ENCODE data around the gene SUGCT.

SUGCT gene

GRCh38 chr7:40346554-40346953, 211.7 kb downstream of the SUGCT start:
- no peak overlapping the region for H3K4me3 ChIP-seq (replicated peaks; ENCODE audit: insufficient read depth, low read length)
- DNase-seq (ENCODE audit: low read depth in 1 of 2, low spot score in 1 of 2): no peak
- H3K27me3 ChIP-seq (ENCODE audit: insufficient read depth, poor library complexity, severe bottlenecking): no peaks in the 10 kb centered on the region
- TF ChIP-seq, protein P1, sequence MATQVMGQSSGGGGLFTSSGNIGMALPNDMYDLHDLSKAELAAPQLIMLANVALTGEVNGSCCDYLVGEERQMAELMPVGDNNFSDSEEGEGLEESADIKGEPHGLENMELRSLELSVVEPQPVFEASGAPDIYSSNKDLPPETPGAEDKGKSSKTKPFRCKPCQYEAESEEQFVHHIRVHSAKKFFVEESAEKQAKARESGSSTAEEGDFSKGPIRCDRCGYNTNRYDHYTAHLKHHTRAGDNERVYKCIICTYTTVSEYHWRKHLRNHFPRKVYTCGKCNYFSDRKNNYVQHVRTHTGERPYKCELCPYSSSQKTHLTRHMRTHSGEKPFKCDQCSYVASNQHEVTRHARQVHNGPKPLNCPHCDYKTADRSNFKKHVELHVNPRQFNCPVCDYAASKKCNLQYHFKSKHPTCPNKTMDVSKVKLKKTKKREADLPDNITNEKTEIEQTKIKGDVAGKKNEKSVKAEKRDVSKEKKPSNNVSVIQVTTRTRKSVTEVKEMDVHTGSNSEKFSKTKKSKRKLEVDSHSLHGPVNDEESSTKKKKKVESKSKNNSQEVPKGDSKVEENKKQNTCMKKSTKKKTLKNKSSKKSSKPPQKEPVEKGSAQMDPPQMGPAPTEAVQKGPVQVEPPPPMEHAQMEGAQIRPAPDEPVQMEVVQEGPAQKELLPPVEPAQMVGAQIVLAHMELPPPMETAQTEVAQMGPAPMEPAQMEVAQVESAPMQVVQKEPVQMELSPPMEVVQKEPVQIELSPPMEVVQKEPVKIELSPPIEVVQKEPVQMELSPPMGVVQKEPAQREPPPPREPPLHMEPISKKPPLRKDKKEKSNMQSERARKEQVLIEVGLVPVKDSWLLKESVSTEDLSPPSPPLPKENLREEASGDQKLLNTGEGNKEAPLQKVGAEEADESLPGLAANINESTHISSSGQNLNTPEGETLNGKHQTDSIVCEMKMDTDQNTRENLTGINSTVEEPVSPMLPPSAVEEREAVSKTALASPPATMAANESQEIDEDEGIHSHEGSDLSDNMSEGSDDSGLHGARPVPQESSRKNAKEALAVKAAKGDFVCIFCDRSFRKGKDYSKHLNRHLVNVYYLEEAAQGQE (IDR thresholded peaks at IDR 0.05; ENCODE audit: insufficient replicate concordance, low read depth): no peak
- TF ChIP-seq SPI1 (IDR thresholded peaks at IDR 0.05; ENCODE audit: borderline replicate concordance, low read depth) (no peak), GABPA (IDR thresholded peaks at IDR 0.05; ENCODE audit: low read depth) (no peak), POLR2AphosphoS5 (IDR thresholded peaks at IDR 0.05; ENCODE audit: low read depth) (no peak)
- TF ChIP-seq, protein P2, sequence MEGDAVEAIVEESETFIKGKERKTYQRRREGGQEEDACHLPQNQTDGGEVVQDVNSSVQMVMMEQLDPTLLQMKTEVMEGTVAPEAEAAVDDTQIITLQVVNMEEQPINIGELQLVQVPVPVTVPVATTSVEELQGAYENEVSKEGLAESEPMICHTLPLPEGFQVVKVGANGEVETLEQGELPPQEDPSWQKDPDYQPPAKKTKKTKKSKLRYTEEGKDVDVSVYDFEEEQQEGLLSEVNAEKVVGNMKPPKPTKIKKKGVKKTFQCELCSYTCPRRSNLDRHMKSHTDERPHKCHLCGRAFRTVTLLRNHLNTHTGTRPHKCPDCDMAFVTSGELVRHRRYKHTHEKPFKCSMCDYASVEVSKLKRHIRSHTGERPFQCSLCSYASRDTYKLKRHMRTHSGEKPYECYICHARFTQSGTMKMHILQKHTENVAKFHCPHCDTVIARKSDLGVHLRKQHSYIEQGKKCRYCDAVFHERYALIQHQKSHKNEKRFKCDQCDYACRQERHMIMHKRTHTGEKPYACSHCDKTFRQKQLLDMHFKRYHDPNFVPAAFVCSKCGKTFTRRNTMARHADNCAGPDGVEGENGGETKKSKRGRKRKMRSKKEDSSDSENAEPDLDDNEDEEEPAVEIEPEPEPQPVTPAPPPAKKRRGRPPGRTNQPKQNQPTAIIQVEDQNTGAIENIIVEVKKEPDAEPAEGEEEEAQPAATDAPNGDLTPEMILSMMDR (IDR thresholded peaks at IDR 0.05; ENCODE audit: insufficient read depth, low read length): no peak
- no peak overlapping the region for H3K27ac ChIP-seq (replicated peaks)

- no peak for DNase-seq (ENCODE audit: low read depth in 1 of 2, low spot score in 1 of 2)
- Histone ChIP-seq H3K27me3 (ENCODE audit: insufficient read depth, poor library complexity, severe bottlenecking) (no peaks in the 10 kb centered on the region), H3K27ac (replicated peaks) (no peak overlapping the region), H3K4me3 (replicated peaks; ENCODE audit: insufficient read depth, low read length) (no peak overlapping the region)
- no peak for TF ChIP-seq SPI1 (IDR thresholded peaks at IDR 0.05; ENCODE audit: borderline replicate concordance, low read depth)
- TF ChIP-seq GABPA (IDR thresholded peaks at IDR 0.05; ENCODE audit: low read depth): no peak
- TF ChIP-seq, protein P1 (IDR thresholded peaks at IDR 0.05; ENCODE audit: insufficient replicate concordance, low read depth): no peak
- no peak for TF ChIP-seq POLR2AphosphoS5 (IDR thresholded peaks at IDR 0.05; ENCODE audit: low read depth)
- TF ChIP-seq, protein P2 (IDR thresholded peaks at IDR 0.05; ENCODE audit: insufficient read depth, low read length): no peak
Measured at GRCh38 chr7:40348126-40348728, 213.4 kb downstream of the SUGCT start.

DNA sequence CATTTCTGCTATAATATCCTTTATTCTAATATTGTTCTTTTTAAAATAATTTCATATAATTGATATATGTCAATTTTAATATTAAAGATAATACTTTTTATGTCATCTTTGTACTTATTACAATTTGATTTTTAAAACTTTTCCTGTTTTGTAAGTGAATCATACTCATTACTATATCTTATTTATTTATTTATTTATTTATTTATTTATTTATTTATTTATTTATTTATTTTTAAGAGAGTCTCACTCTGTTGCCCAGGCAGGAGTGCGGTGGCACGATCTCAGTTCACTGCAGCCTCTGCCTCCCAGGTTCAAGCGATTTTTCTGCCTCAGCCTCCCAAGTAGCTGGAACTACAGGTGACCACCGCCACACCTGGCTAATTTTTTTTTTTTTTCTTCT, 215.3 kb downstream of the SUGCT start:
- Histone ChIP-seq H3K27me3 (ENCODE audit: insufficient read depth, poor library complexity, severe bottlenecking) (no peaks in the 10 kb centered on the region), H3K4me3 (replicated peaks; ENCODE audit: insufficient read depth, low read length) (no peak overlapping the region), H3K27ac (replicated peaks) (no peak overlapping the region)
- TF ChIP-seq SPI1 (IDR thresholded peaks at IDR 0.05; ENCODE audit: borderline replicate concordance, low read depth): no peak
- TF ChIP-seq POLR2AphosphoS5 (IDR thresholded peaks at IDR 0.05; ENCODE audit: low read depth): no peak
- TF ChIP-seq, protein P1 (IDR thresholded peaks at IDR 0.05; ENCODE audit: insufficient replicate concordance, low read depth): no peak
- no peak for TF ChIP-seq GABPA (IDR thresholded peaks at IDR 0.05; ENCODE audit: low read depth)
- TF ChIP-seq, protein P2 (IDR thresholded peaks at IDR 0.05; ENCODE audit: insufficient read depth, low read length): no peak
- DNase-seq (ENCODE audit: low read depth in 1 of 2, low spot score in 1 of 2): no peak
